KMS-11 (cell line): ENCODE results near the gene NUBP2.

Experiments
- H2AFZ ChIP-seq: fragments of 200-600 bp; sonication (generic); 2 replicates; pipeline ENCODE4 v1.6.1; 2016; ENCODE audit warnings: antibody characterized with exemption, mixed run types, low read depth
- H3K27ac ChIP-seq: fragments of 200-600 bp; sonication (generic); 2 replicates; pipeline ENCODE4 v1.6.1; 2016; ENCODE audit warnings: mild to moderate bottlenecking, mixed run types
- H3K27me3 ChIP-seq: fragments of 200-600 bp; sonication (generic); 2 replicates; pipeline ENCODE4 v1.6.1; 2017; ENCODE audit warnings: mild to moderate bottlenecking, low read depth, mixed run types, moderate library complexity; ENCODE audit not compliant: insufficient read depth
- H3K36me3 ChIP-seq: fragments of 200-600 bp; sonication (generic); 2 replicates; pipeline ENCODE4 v1.6.1; 2017; ENCODE audit warnings: mild to moderate bottlenecking, mixed run types; ENCODE audit not compliant: insufficient read depth
- H3K4me1 ChIP-seq: fragments of 200-600 bp; sonication (generic); 2 replicates; pipeline ENCODE4 v1.6.1; 2016; ENCODE audit warnings: mild to moderate bottlenecking, low read depth, mixed run types; ENCODE audit not compliant: poor library complexity, severe bottlenecking
- H3K4me2 ChIP-seq: fragments of 200-600 bp; sonication (generic); 2 replicates; pipeline ENCODE4 v1.7.0; 2016; ENCODE audit warnings: mild to moderate bottlenecking, mixed run types
- H3K4me3 ChIP-seq: fragments of 200-600 bp; sonication (generic); IDR thresholded peaks from 2 replicates; pipeline ENCODE4 v1.6.1; 2017; ENCODE audit warnings: low read depth, low read length, mixed read lengths; ENCODE audit not compliant: insufficient read depth
- H3K79me2 ChIP-seq: fragments of 200-600 bp; sonication (generic); 2 replicates; pipeline ENCODE4 v1.6.1; 2016; ENCODE audit warnings: low read depth, mixed run types; ENCODE audit not compliant: insufficient read depth
- H3K9ac ChIP-seq: fragments of 200-600 bp; sonication (generic); 2 replicates; pipeline ENCODE4 v1.6.1; 2016; ENCODE audit warnings: mild to moderate bottlenecking, mixed run types
- H4K20me1 ChIP-seq: fragments of 200-600 bp; sonication (generic); 2 replicates; pipeline ENCODE4 v1.6.1; 2016; ENCODE audit warnings: mild to moderate bottlenecking, mixed run types; ENCODE audit not compliant: insufficient read depth
- CTCF ChIP-seq: fragments of 200-600 bp; sonication (generic); conservative IDR thresholded peaks from 2 replicates; pipeline ENCODE4 v1.6.1; 2017; ENCODE audit warnings: low read depth, mild to moderate bottlenecking, antibody characterized with exemption, low read length, moderate library complexity, mixed read lengths

NUBP2 gene

GRCh38 chr16:1770328-1771187 is 12.2 kb upstream of the NUBP2 start:
- Histone ChIP-seq H3K9ac (peak overlapping the region; percentile 89; the same call in 1 of the 2 replicates), H3K79me2 (peaks cover 41% of the 10 kb centered on the region), H3K4me3 (no peak overlapping the region), H3K27ac (no peak overlapping the region; the same call in 1 of the 2 replicates), H4K20me1 (no peaks in the 10 kb centered on the region), H3K36me3 (no peaks in the 10 kb centered on the region), H3K4me2 (peak overlapping the region; percentile 91), H3K4me1 (peaks cover 19% of the 10 kb centered on the region), H3K27me3 (no peaks in the 10 kb centered on the region), H2AFZ (no peak overlapping the region)
- TF ChIP-seq CTCF = no peak

GRCh38 chr16:1771188-1771863 is 11.4 kb upstream of the NUBP2 start, which contains the start of gene NME3:
TSS of gene NME3 (minus strand) at chr16:1771543. CDS start at chr16:1771534, 9 bp downstream.
- no peaks in the 10 kb centered on the region for H3K36me3 ChIP-seq
- H2AFZ ChIP-seq = peak within 1 kb of the TSS; percentile 41; the same call in 1 of the 2 replicates
- TF ChIP-seq CTCF = no peak
- peak within 1 kb of the TSS; percentile 82 for H3K27ac ChIP-seq
- H3K4me2 ChIP-seq = peak within 1 kb of the TSS; percentile 91
- peak within 1 kb of the TSS; percentile 89 for H3K9ac ChIP-seq
- no peak within 1 kb of the TSS for H3K4me3 ChIP-seq
- H4K20me1 ChIP-seq = no peaks in the 10 kb centered on the region
- H3K4me1 ChIP-seq = peaks cover 19% of the 10 kb centered on the region
- H3K27me3 ChIP-seq = no peaks in the 10 kb centered on the region
- peaks cover 41% of the 10 kb centered on the region for H3K79me2 ChIP-seq

GRCh38 chr16:1771864-1772361 is 10.8 kb upstream of the NUBP2 start:
- Histone ChIP-seq H3K79me2 (peaks cover 41% of the 10 kb centered on the region), H3K4me3 (no peak overlapping the region), H3K4me1 (peaks cover 19% of the 10 kb centered on the region), H3K9ac (peak overlapping the region; percentile 89), H3K27me3 (no peaks in the 10 kb centered on the region), H4K20me1 (no peaks in the 10 kb centered on the region), H2AFZ (peak overlapping the region; percentile 41; the same call in 1 of the 2 replicates), H3K4me2 (peak overlapping the region; percentile 91), H3K36me3 (no peaks in the 10 kb centered on the region), H3K27ac (peak overlapping the region; percentile 82)
- TF ChIP-seq CTCF = no peak

GRCh38 chr16:1772362-1772907 is 10.3 kb upstream of the NUBP2 start, which contains the start of gene EME2:
TSS of gene EME2 (plus strand) at chr16:1772810. CDS start at chr16:1773228, 418 bp downstream.
- TF ChIP-seq CTCF = no peak; the same call in 1 of the 2 replicates
- Histone ChIP-seq H3K4me2 (peak within 1 kb of the TSS; percentile 99), H4K20me1 (no peaks in the 10 kb centered on the region), H3K27ac (peak within 1 kb of the TSS; percentile 82), H3K9ac (peak within 1 kb of the TSS; percentile 89), H2AFZ (peak within 1 kb of the TSS; percentile 67), H3K36me3 (no peaks in the 10 kb centered on the region), H3K4me1 (peaks cover 19% of the 10 kb centered on the region), H3K4me3 (no peak within 1 kb of the TSS), H3K27me3 (no peaks in the 10 kb centered on the region), H3K79me2 (peaks cover 41% of the 10 kb centered on the region)
